Urinary bladder (tissue), 4 donors: Measurements from ENCODE around the gene C13orf46. TPM values are rescaled to one million over a fixed set of nuclear protein-coding genes. Genes with fewer than 3 reads are reported as not detected.

ENCODE experiments used
- DNase-seq: peaks from one replicate; pipeline ENCODE4 v3.0.0-alpha.2; 2015; ENCODE audit errors: extremely low spot score
- H3K27ac ChIP-seq: one replicate; pipeline ENCODE4 v1.5.1; 2013; ENCODE audit warnings: low read depth, mild to moderate bottlenecking, moderate library complexity
- H3K36me3 ChIP-seq: one replicate; pipeline ENCODE4 v1.6.1; 2013; ENCODE audit warnings: mild to moderate bottlenecking, moderate library complexity; ENCODE audit not compliant: insufficient read depth
- H3K4me1 ChIP-seq: one replicate; pipeline ENCODE4 v1.6.1; 2013; ENCODE audit warnings: mild to moderate bottlenecking, moderate library complexity; ENCODE audit not compliant: insufficient read depth
- H3K4me3 ChIP-seq: one replicate; pipeline ENCODE4 v1.5.1; 2013; ENCODE audit warnings: low read depth, low read length
- WGBS: extraction: QIAGEN DNeasy Blood & Tissue Kit; methylation state at CpG from one replicate; pipeline ENCODE4 v1.1.7; 2013; 5-methylcytosine and 5-hydroxymethylcytosine counted together
- polyA plus RNA-seq: library from polyadenylated mRNA; stranded (reverse); fragments of 200-250 nt; gene quantifications from one replicate; pipeline ENCODE4 v1.2.3, GENCODE V29; 2013
- total RNA-seq: library from RNA; depleted of rRNA; stranded (reverse); fragments of >200 nt; gene quantifications from one replicate; pipeline ENCODE4 v1.2.3, GENCODE V29; 2014
- donor health status: healthy with polysubstance abuse.
- donor health status: healthy.

C13orf46 gene
- total and polyA plus RNA-seq, 2 donors = 0.38 to 0.85 TPM

GRCh38 chr13:114002771-114003321, 29.0 kb upstream of the C13orf46 start:
- H3K4me3 ChIP-seq = no peak overlapping the region
- 94% methylated on average over 24 of the region's 24 CpGs for WGBS
- no peak for DNase-seq
- no peaks in the 10 kb centered on the region for H3K4me1 ChIP-seq
- H3K27ac ChIP-seq = no peak overlapping the region
- no peaks in the 10 kb centered on the region for H3K36me3 ChIP-seq

DNA sequence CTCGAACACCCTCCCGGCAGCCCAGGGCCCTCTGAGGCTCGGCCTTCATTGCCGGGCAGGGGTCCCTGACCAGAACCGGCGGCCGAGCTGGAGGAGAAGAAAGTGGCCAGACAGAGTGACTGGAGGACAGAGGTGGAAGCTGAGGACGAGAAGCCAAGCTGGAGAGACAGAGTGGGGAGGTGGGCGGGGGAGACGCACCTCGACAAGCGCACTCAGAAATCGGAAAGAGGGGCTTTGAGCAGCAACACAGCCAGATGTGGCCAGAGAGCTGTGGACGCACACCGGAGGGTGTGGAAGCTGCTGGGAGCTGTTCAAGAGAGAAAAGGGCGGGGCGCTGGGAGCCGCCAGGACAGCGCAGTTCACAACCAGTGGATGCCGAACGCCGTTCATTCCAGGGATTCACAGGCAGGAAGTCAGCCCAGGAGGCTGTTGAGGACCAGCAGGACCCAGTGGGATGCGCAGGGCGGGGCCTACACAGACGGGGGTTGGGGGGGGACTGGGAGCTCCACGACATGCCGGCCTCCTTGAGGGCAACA, 28.2 kb upstream of the C13orf46 start:
- no peak for DNase-seq
- Histone ChIP-seq H3K27ac (no peak overlapping the region), H3K4me1 (no peaks in the 10 kb centered on the region), H3K4me3 (no peak overlapping the region), H3K36me3 (no peaks in the 10 kb centered on the region)
- 76% methylated on average over 27 of the region's 27 CpGs for WGBS

DNA sequence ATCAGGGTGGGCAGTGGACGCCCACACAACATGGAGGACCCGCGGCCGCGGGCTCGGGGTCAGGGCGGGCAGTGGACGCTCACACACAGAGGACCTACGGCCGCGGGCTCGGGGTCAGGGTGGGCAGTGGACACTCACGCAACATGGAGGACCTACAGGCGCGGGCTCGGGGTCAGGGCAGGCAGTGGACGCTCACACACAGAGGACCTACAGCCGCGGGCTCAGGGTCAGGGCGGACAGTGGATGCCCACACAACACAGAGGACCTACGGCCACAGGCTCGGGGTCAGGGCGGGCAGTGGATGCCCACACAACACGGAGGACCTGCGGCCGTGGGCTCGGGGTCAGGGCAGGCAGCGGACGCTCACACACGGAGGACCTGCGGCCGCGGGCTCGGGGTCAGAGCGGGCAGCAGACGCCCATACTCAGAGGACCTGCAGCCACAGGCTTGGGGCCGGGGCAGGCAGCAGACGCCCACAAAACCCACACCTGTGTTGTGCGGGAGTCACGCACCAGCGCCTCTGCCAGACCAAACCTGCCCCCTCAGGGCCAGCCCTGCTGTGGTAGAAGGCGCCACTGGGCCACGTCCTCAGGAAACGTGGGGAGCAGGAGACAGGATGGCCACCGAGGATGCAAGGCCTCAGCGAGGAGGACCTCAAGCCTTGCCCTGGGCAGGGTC, 27.6 kb upstream of the C13orf46 start:
- no peak overlapping the region for H3K4me3 ChIP-seq
- no peaks in the 10 kb centered on the region for H3K36me3 ChIP-seq
- DNase-seq = no peak
- 94% methylated on average over 46 of the region's 46 CpGs for WGBS
- H3K4me1 ChIP-seq = no peaks in the 10 kb centered on the region
- H3K27ac ChIP-seq = no peak overlapping the region

GRCh38 chr13:114000151-114001040, 26.5 kb upstream of the C13orf46 start:
- WGBS = 96% methylated on average over 26 of the region's 26 CpGs
- Histone ChIP-seq H3K4me3 (no peak overlapping the region), H3K27ac (no peak overlapping the region), H3K4me1 (no peaks in the 10 kb centered on the region), H3K36me3 (peaks cover 3% of the 10 kb centered on the region)
- no peak for DNase-seq

- Histone ChIP-seq H3K4me1 (no peaks in the 10 kb centered on the region), H3K36me3 (peaks cover 3% of the 10 kb centered on the region), H3K27ac (no peak overlapping the region), H3K4me3 (no peak overlapping the region)
- 84% methylated on average over 10 of the region's 10 CpGs for WGBS
- no peak for DNase-seq
These were observed 25.7 kb upstream of the C13orf46 start for GRCh38 chr13:113999618-113999910.

- peaks cover 3% of the 10 kb centered on the region for H3K36me3 ChIP-seq
- no peaks in the 10 kb centered on the region for H3K4me1 ChIP-seq
- H3K4me3 ChIP-seq = no peak overlapping the region
- WGBS = 85% methylated on average over 42 of the region's 42 CpGs
- no peak overlapping the region for H3K27ac ChIP-seq
- DNase-seq = no peak
These were observed 25.1 kb upstream of the C13orf46 start for GRCh38 chr13:113998781-113999617.

DNA sequence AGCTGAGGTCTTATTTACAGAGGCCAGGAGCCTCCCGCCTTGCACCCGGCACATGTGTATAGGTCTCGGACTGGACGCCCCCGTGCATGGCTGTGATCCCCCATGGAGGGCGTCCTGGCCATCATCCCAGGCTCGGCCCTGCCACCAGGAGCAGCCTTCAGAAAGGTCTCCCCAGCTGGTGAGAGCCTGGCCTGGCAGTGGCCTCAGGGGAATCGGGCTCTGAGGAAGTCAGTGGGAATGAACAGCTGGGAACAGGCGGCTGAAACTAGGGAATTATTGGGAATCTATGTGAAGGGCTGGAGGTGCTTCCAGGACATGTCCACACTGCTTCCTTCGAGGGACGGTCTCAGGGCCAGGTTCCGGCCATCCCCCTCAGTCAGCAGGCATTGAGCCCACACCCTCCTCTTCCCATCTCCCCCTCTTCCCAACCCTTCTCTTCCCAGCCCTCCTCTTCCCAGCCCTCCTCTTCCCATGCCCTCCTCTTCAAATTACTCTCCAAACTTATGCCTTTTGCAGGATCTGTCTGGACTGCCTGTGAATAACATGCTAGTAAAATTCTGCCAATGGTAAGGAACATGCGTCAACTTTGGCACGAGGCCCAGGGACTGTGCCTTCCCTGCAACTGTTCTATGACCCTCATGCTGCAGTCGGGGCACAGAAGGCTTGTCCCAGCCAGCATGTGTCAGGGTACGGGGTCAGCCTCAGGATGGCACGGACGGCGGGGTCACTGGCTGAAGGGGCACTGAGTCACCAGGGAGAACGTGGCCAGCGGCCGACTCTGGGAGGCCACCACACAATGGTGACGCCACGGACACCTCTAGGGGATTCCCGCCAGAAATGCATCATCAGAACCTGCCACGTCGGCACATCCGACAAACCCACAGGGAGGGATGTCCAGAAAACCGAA, 24.2 kb upstream of the C13orf46 start:
- Histone ChIP-seq H3K4me1 (no peaks in the 10 kb centered on the region), H3K36me3 (peaks cover 3% of the 10 kb centered on the region), H3K27ac (no peak overlapping the region), H3K4me3 (no peak overlapping the region)
- 64% methylated on average over 29 of the region's 29 CpGs for WGBS
- no peak for DNase-seq

GRCh38 chr13:113996912-113997745, 23.3 kb upstream of the C13orf46 start:
- Histone ChIP-seq H3K4me1 (no peaks in the 10 kb centered on the region), H3K4me3 (no peak overlapping the region), H3K27ac (no peak overlapping the region), H3K36me3 (peaks cover 3% of the 10 kb centered on the region)
- no peak for DNase-seq
- 84% methylated on average over 13 of the region's 13 CpGs for WGBS

DNA sequence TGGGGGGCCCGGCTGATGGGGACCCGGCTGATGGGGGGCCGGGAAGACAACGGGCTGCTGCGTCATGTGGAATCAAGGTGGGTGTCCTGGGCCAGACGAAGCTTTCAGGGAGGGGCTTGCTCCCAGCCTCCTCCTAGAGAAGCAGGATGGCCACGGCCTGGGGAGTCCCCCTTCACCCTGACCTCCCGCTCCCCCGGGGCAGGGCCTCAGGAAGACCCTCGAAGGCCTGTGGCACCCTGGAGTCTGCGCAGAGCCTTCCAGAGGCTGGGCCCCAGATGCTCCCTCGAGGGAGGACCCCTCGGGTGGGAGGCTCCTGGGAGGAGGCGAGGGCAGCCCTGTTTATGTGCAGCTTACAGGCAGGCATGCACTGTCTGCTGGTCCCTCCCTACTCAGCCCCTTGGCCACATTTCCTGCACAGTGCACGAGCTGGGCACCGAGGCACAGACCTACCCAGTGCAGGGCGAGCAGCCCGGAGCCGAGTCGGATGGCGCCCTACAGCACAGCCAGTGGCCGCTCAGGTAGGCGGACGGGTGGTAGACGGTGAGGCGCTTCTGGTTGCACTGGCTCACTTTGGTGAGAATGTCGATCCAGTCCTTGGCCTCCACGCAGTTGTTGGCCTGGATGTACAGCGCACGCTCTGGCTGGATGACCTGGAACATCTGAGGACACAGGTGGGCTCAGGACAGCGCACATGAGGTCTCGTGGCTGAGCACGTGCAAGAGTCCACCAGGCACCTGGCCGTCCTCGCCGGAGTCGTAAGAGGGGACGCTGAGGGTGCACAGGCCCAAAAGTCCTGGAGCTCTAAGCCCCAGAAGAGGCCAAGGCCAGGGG, 22.4 kb upstream of the C13orf46 start:
- H3K4me3 ChIP-seq = no peak overlapping the region
- no peak for DNase-seq
- H3K27ac ChIP-seq = no peak overlapping the region
- H3K36me3 ChIP-seq = peaks cover 3% of the 10 kb centered on the region
- no peaks in the 10 kb centered on the region for H3K4me1 ChIP-seq
- WGBS = 90% methylated on average over 38 of the region's 38 CpGs

DNA sequence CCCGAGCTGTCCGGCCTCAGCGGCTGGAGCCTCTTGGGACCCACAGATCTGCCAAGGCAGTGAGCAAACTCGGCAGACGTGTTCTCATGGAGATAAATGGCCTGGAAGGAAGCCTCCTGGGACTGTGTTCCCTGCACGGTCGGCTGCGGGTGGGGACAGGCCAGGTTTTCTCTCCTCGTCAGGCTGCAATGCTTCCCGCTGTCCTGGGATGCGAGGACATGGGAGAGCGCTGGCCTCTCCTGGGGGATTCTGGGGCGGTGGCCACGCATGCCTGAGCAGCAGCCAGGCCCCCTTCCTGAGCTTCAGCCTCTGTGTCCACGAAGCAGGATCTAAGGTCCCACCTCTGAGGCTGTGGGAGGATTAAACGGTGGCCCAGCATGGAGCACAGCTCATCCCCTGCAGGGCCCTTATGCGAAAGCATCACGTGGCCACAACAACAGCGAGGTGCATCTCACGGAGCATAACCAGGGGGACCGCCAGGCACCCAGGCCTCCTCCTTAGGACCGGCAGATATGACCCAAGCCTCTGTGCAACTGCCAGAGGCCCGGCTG, 21.2 kb upstream of the C13orf46 start:
- 89% methylated on average over 23 of the region's 23 CpGs for WGBS
- DNase-seq = no peak
- no peaks in the 10 kb centered on the region for H3K4me1 ChIP-seq
- peaks cover 3% of the 10 kb centered on the region for H3K36me3 ChIP-seq
- no peak overlapping the region for H3K4me3 ChIP-seq
- no peak overlapping the region for H3K27ac ChIP-seq
